CD4-positive, alpha-beta T cell treated with Interleukin-15 for 1 hour (primary cell): ENCODE data around the gene C16orf90.

Experiments used
- DNase-seq: peaks from one replicate; pipeline ENCODE4 v3.0.0-alpha.2; 2020

C16orf90 gene, protein sequence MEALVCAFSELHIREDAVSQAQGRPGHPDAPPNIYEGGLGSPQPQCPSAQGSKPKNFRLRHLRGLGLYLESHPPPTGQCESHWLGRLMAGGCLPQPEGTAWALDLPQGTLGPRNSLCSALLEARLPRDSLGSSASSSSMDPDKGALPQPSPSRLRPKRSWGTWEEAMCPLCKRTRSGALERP

DNA sequence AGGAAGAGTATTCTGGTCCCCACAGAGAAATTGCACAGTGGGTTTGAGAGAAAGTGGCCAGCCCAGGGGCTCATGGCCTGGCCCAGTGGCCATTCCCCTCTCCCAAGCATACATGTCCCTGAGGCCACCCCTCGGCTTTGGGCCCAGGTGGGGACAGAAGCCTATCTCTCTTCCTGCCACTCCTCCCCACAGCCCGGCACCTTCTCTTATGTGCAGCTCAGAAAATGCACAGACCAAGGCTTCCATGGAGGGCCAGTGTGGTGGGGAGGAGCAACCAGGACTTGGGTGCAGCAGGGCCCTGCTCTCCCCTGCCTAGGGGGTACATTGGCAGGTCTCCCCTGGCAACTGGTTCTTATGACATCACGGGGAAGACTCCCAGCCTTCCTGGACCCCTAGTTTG lies at the start of gene C16orf90:
TSS of gene C16orf90 (minus strand) at position 314 of the 400 bp plus-strand sequence. CDS start at position 246, 68 bp downstream.
- DNase-seq, result no peak

DNA sequence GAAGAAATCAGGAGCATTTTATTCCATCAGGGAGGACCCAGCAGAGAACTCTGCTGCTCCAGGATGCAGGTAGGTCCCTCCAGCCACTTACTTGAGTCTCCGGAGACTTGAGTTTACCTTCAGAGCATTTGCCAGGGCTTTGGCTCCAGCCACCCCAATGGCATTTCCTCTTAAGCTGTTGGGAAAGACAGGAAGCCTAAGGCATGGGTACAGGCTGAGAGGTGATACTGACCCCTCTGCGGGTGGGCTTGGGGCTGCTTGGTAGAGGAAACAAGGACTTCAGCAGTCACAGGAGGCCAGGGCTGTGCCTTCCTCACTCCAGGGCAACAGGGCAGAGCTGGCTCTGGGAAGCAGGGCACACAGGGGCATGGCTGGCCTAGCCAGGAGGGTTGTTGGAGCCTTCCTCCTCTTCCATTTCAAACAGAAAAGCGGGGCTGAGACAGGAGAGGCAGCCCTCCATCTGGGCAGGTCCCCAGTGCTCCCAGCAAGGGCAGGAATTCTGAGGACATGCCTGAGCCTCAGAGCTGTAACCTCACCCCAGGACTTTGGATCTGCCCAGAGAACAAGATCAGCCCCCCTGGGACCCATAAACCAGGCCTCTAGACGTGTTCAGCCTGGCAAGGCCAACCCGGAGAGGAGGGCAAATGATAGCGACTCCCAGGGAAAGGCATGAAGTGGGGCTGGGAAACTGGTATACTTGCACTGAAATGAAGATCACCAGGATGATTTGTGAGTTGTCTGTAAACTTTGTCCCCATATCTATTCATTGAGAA lies 47.5 kb upstream of the C16orf90 start:
- DNase-seq, result no peak

DNA sequence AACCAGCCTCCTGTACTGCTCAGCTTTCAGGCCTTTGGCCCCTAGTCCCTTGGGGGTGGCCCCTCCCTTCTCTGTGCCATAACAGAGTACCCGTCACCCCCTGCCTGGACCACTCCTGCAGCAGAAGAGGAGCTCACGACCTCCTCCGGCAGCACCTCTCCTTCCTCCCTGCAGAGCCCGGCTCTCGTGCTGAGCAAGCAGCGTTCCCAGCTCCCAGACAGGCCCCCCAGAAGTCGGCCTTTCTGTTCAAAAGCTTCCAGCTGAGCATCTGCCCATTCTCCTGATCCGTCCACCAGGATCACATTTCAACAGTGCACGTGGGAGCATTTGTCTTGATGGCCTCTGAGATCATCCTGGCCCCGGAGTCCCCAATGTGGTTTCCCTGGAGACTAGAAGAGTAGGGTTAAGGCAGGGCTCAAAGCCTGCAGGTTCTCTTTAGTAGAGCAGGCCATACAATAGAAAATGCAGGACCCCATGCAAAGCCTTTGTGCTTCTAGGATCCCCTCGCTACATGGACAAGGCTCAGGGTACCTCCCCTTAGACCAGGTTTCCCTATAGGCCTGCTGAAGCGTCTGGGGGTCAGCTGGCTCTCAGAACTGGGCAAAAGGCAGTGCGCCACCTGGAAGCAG lies 46.4 kb upstream of the C16orf90 start:
- no peak for DNase-seq

DNA sequence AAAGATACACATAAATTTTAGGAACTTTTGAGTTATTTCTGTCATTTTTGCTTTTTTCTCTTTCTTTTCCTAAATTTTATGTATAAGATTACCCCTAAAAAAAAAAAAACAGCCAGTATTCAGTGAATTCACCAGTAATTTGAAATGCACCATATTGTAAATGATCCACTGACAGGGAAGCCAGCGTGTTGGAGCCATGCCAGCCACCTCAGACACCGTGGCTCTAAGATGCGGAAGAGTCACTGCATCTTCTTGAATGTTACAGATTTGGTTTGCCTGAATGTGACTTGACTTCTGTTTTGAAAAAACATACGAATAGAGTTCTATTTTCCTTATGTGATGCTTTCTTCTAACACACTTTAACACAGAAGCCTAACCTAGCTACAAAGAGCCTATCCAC lies 42.9 kb upstream of the C16orf90 start:
- no peak for DNase-seq

DNA sequence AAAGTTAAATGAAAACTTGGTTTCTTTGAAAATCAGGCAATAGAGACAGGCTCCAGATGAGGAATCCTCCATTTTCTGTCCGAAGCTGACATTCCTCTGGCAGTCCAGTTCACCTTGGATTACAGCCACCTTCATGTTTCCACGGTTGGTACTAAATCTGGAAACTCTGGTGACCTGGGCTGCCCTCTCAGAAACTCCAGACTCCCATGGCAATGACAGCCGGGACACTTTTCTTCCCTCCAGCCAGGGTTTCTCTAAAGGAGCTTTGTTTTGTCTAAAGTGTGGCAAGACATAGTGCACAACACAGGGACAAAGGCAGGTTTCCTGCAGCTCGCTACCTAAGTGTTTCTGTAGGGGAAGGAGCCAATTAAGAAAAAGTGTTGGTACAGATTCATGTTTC lies 41.6 kb upstream of the C16orf90 start:
- no peak for DNase-seq

DNA sequence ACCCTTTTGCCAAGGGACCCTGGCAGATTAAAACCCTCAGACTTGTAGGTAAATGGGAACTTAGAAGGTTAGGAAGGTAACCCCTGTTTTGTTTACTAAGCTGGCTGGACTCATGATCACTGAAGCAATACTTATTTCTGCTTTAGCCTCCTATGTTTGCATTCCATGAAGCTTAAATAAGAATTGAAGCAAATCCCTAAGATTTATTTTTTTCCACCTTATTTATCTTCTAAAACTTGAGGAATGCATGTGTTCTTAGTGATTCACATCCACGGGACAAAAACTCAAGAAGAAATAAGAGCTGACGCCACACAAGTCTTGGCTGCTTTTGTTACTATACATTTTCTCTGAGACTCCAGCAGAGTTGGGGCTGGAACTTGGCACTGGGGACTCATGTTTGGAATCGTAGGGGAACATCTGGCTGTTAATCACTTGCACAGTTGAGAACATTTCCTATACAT lies 41.0 kb upstream of the C16orf90 start:
- no peak for DNase-seq

DNA sequence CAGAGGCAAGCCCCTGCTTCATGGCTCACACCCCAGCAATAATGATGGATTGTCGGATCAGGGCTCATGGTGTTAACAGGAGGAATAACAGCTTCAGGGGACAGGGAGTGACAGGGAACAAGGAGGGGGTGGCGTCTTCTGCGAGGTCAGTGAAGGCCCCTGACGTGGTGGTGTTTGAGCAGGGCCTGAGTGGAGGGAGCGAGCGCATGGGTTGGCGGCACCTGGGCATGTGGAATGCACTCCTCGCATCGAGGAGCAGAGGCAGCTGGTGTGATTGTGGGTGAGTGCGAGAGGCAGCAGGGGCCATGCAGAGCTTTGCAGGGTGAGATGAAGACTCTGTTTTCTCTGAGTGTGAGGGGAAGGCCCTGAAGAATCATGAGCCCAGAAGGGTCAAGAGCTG lies 38.8 kb upstream of the C16orf90 start:
- no peak for DNase-seq

DNA sequence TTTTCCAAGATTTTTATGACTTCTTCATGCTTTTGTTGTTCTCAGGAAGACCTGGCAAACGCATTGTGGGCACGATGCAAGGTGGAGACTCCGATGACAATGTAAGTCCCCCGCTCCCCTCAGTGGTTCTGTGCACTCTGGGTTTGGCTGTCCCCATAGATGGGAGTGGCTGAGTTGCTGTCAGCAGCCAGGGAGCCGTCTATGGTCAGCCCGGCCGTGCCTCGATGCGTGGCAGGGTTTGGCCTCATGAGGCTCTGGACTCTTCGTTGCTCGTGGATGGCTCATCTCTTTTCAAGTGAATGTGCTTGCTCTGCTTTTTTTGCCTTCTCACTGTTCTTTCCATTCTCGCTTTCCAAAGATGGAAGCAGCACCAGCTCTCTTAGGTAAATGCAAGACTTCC lies 37.5 kb upstream of the C16orf90 start:
- no peak for DNase-seq

DNA sequence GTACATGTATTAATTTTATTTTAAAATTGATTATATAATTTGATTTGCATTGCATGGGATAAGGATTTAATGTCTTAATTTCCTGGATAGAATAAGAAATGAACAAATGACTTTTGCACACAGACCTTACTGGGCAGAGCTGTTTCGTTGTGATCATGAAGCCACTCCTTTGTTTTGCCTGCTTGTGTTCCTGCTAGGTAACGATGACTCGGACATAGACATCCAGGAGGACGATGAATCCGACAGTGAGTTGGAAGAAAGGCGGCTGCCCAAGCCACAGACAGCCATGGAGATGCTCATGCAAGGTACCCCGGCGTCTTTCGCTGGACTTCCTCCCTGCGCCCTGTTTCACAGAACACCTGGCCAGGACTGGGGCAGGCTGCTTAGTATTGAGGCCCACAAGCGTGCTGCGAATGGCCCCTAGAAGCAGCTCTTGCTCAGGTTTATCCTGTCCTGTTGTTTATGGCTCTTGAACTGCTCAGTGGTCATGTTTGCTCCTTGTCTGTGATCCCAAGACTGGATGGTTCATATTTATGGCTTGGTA lies 35.2 kb upstream of the C16orf90 start:
- no peak for DNase-seq

DNA sequence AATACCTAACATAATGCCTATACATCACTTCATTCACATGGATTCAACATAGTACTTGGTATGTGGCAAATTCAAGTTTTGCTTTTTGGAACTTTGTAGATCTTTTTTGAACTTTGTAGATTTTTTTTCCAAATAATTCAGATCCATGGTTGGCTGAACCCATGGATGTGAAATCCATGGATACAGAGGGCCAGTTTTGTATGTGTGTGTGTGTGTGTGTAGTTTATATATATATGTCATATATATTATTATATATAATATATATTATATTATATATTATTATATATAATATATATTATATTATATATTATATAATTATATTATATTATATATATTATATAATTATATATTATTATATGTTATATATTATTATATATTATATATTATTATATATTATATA lies 33.9 kb upstream of the C16orf90 start:
- no peak for DNase-seq

DNA sequence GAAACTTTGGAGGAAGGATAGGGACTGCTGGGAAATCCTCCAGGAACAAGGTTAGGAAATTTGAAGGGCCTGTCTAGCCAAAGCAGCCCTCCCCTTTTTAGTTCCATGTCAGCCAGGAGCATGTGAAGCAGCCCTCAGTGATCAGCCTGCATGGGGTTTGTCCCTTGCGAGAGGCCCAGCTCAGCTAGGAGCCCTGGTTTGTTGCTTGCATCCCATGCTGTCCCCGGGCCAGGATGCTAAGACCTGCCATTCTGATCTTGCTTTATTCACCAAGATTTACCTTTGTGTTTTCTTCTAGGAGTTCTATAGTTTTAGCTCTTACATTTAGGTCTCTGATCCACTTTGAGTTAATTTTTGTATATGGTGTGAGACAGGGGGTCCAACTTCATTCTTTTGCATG lies 33.1 kb upstream of the C16orf90 start:
- DNase-seq, result no peak

DNA sequence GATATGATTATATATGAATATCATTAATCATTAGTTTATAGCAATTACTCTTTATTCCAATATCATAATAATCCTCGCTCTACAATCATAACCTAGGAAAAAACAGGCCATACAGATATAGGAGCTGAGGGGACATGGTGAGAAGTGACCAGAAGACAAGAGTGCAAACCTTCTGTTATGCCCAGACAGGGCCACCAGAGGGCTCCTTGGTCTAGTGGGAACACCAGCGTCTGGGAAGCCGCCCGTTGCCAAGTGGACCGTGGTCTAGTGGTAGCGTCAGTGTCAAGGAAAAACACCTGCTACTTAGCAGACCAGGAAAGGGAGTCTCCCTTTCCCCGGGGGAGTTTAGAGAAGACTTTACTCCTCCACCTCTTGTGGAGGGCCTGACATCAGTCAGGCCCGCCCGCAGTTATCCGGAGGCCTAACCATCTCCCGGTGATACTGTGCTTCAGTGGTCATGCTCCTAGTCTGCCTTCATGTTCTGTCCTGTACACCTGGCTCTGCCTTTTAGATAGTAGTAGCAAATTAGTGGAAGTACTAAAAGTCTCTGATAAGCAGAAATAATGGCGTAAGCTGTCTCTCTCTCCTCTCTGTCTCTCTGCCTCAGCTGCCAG lies 32.0 kb upstream of the C16orf90 start:
- DNase-seq, result peak; percentile 61

DNA sequence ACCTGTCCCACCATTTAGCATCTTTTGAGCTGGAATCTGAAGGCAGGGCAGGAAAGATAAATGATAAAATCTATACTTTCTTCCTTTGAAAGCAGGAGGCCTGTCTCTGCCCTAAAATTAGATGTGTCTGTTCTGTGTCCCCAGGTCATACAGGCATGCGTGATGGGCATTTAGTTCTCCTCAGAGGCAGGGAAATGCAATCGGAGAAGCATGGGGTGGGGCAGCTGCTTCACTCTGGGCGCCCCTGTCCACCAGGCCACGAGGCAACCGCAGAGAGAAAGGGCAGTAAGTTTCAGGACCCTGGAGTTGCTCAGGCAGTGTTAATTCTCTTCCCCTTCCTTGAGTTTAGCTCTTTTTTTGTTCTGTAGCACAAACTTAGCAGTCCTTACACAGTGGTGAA lies 30.7 kb upstream of the C16orf90 start:
- no peak for DNase-seq

DNA sequence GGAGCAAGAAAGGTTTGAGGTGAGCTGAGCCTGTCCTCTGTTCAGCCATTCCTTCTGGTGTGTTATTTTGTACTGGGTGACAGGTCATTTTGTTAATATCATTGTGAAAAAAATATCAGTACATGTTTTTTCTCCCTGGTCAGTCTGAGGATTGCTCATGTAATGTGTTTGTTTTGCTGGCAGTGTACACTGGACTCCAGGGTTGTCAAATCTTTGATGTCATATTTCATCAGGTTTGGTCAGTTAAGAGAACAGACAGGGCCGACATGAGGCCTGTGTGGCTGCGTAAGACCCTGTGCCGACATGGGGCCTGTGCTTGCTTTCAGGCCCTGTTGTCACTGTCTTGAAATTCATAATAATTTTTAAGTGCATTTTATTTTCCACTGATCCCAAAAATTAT lies 28.0 kb upstream of the C16orf90 start:
- no peak for DNase-seq

DNA sequence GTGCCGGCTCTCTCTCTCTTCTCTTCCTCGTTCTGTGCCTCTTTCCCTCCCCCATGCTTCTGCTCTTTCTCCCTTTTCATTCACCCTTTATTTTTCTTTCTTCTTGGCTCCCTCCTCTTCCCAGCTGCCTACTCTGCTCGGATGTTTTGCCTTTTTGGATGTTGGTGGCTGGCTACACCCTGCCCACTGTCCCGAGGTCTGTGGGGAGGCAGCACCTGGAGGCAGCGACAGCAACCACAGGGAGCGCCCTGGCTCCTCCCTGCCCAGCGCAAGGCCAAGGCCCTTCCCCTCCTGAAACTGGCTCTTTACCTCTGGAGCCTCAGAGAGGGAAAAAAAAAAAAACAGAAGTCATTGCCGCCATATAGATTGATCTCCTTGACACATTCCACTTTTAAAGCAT lies 25.6 kb upstream of the C16orf90 start:
- no peak for DNase-seq

DNA sequence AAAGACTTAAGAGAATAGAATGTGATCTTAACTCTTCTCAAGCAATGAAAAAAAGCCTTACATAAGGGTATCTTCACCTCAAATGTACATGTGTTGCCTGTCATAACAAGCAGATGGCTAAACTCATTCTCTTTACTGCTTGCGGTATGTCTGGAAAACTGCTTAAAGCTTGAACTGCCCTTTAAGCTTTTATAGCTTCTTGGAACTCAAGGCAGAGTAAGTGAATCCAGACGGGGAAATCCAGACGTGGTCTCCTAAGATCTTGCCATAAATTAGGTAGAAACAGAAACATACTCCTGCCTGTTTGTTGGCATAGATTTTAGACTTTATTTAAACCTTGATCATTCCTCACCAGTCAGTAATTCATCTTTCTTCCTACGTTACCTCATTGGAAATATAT lies 25.1 kb upstream of the C16orf90 start:
- DNase-seq, result no peak

DNA sequence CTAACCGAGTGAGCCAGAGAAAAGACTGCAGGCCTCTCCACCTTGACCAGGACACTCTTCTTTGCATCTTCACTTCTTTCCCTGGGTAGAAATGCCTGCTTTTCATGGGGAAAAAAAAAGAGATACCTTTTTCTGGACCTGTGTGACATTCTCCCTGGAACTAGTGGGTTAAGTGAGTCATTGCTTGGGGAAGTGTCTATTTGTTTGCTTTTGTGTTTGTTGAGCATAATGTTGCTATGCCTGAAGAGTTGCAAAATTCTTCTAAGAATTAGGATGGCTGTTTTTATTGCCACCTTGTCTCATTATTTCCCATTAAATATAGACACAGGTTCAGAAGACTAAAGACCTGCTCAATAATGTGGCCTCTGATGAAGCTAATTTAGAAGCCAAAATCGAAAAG lies 24.3 kb upstream of the C16orf90 start:
- DNase-seq, result no peak

DNA sequence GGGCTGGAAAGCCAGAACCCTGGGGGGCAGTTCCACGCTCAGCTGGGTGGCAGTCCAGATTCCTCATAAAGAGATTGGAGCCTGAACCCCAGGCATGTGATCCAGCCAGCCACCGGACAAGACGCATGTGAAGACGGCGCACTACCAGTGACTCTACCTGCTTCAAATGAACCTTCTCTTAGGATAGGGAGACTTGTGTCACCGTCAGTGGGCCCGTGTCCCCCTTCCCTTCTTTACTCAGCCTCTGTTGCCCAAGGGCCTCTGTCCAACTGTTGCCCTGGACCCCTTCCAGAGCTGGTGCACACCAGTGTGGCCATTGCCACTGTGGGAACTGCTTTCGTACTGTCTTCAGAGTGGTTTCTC lies 23.7 kb upstream of the C16orf90 start:
- no peak for DNase-seq

DNA sequence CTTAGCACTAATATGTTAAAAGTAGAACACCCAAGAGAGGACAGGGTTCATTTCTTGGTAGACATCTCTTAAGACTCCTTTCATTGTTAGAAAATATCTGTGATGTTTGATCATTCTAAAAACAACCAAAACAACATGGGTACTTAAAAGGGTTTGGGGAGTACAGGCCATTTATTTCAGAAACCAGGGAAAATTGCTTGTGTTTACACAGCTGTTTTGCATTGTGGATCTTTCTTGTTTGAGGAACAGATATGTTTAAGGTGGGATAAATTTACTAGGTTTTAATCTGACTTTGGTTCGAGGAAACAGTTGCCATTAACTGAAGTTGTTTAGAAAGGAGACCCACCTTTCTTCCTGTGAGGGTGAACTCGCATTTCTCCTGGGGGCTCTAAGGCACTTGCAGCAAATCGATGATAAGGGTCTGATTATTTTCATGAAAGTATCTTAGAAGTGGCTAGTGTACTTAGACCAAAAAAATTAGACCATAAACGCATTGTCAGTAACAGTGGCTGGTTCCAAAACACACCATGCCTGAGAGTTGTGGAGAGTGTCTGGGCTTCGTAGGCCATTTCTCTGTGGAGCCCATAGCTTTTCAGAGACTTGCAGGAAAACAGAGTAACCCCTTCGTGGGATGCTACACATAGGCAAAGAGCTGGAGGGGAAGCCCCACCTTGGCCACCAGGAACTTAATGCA lies 23.1 kb upstream of the C16orf90 start:
- DNase-seq, result no peak

DNA sequence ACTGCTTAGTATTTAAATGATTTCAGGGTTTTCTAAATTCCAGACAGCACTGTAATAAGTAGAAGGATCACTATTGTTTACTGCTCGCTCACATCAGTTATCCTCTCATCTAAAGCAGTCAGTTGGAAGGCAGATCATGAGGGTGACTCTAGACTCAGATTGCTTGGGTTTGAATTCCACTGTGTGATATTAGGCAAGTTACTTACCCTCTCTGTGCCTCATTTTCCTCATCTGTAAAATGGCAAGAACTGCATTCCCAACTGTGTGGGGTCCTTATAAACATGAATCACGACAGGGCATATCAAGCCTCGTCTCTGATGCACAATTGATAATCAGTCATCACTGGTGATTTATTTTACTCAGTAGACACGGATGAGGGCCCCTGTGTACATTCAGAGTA lies 20.6 kb upstream of the C16orf90 start:
- no peak for DNase-seq

DNA sequence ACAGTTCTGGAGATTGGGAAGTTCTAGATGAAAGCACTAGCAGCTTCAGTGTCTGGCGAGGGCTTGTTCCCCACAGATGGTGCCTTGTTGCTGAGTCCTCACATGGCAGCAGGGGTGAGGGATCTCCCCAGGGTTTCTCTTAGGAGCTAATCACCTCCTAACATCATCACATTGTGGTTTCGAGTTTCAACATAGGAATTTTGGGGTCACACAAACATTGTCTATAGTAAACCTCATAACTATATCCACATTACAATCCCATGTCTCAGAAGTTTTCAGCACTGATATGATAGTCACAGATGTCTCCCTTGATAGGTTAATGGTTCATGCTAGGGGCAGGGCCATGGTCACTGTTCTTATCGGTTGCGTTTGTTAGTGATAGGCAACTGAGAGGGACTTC lies 19.3 kb upstream of the C16orf90 start:
- no peak for DNase-seq

DNA sequence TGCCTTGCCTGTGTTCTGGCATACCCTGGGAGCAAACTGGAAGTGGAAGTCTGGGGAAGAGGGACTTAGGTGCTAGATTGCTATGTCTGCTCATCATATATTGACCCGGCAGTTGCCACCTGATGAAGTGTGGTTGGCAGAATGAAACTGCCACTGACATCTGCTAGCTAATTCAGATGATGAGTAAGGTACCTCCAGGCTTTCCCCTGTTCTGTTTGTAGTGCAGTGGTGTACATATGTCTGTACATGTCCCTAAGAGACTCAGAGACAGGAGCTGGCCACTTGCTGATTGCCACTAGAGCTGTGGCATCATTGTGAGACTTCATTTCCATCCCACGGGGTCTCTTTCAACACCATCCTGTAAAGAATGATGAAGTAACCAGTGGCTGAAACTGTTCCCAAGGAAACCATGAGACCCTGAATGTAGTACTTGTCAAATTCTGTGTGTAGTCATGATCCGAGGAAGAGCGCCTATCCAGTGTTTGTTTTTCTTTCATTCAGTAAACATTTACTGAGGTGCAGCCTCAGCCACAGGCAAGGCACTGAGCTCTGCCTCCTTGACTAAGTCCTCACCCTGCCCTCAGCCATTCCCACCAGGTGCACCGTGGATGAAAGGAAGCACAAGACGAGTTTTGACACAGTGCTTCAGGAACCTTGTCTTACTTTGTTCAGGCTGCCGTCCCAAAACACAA lies 18.7 kb upstream of the C16orf90 start:
- no peak for DNase-seq
